Trophoblast cell (in vitro differentiated cells and primary cell): ENCODE measurements around the gene TRPM8.

ENCODE experiments used
- DNase-seq, 2 donors: peaks; one replicate each; pipeline ENCODE4 v3.0.0-alpha.2; 2016
- H2AFZ ChIP-seq: 2 replicates; pipeline ENCODE4 v1.6.1; 2013; ENCODE audit warnings: low read length, moderate library complexity, mild to moderate bottlenecking; ENCODE audit not compliant: insufficient read depth, poor library complexity
- H2AK5ac ChIP-seq: 2 replicates; pipeline ENCODE4 v1.6.1; 2013; ENCODE audit warnings: mild to moderate bottlenecking, low read length
- H2BK120ac ChIP-seq: 2 replicates; pipeline ENCODE4 v1.6.1; 2013; ENCODE audit warnings: low read length, mild to moderate bottlenecking, moderate library complexity; ENCODE audit not compliant: insufficient read depth, poor library complexity
- H2BK12ac ChIP-seq: 2 replicates; pipeline ENCODE4 v1.6.1; 2013; ENCODE audit warnings: mild to moderate bottlenecking, low read length, moderate library complexity
- H2BK5ac ChIP-seq: 2 replicates; pipeline ENCODE4 v1.6.1; 2013; ENCODE audit warnings: low read length, low read depth, moderate library complexity, mild to moderate bottlenecking; ENCODE audit not compliant: poor library complexity
- H3K14ac ChIP-seq: 2 replicates; pipeline ENCODE4 v1.6.1; 2013; ENCODE audit warnings: mild to moderate bottlenecking, low read length
- H3K18ac ChIP-seq: 2 replicates; pipeline ENCODE4 v1.6.1; 2013; ENCODE audit warnings: mild to moderate bottlenecking, low read length
- H3K23ac ChIP-seq: 2 replicates; pipeline ENCODE4 v1.6.1; 2013; ENCODE audit warnings: low read length
- H3K27ac ChIP-seq: 2 replicates; pipeline ENCODE4 v1.5.1; 2013; ENCODE audit warnings: low read depth, mild to moderate bottlenecking, inconsistent platforms, low read length, moderate library complexity
- H3K27me3 ChIP-seq: 2 replicates; pipeline ENCODE4 v1.6.1; 2013; ENCODE audit warnings: inconsistent platforms, mild to moderate bottlenecking, low read length, moderate library complexity; ENCODE audit not compliant: insufficient read depth
- H3K36me3 ChIP-seq, 2 experiments: 1 replicate in 1 of 2; 2 replicates in 1 of 2; pipeline ENCODE4 v1.6.1; 2013; ENCODE audit warnings: low read length in 2 of 2, mild to moderate bottlenecking in 2 of 2, moderate library complexity in 1 of 2; ENCODE audit not compliant: insufficient read depth in 2 of 2, control insufficient read depth in 1 of 2
- H3K4ac ChIP-seq: 2 replicates; pipeline ENCODE4 v1.6.1; 2013; ENCODE audit warnings: low read depth, mild to moderate bottlenecking, low read length, moderate library complexity
- H3K4me1 ChIP-seq, 2 experiments: 1 replicate in 1 of 2; 2 replicates in 1 of 2; pipeline ENCODE4 v1.6.1; 2013; ENCODE audit warnings: low read length in 2 of 2, mild to moderate bottlenecking in 2 of 2, moderate library complexity in 1 of 2; ENCODE audit not compliant: insufficient read depth in 2 of 2, control insufficient read depth in 1 of 2
- H3K4me2 ChIP-seq: 2 replicates; pipeline ENCODE4 v1.6.1; 2013; ENCODE audit warnings: inconsistent platforms, mild to moderate bottlenecking, low read length, moderate library complexity
- H3K4me3 ChIP-seq: 2 replicates; pipeline ENCODE4 v1.5.1; 2013; ENCODE audit warnings: mild to moderate bottlenecking, low read depth, low read length, inconsistent platforms
- H3K79me1 ChIP-seq: one replicate; pipeline ENCODE4 v1.6.1; 2013; ENCODE audit warnings: low read length
- H3K79me2 ChIP-seq: 2 replicates; pipeline ENCODE4 v1.6.1; 2013; ENCODE audit warnings: low read length, mild to moderate bottlenecking; ENCODE audit not compliant: control insufficient read depth, insufficient read depth, poor library complexity
- H3K9ac ChIP-seq: 2 replicates; pipeline ENCODE4 v1.6.1; 2013; ENCODE audit warnings: mild to moderate bottlenecking, low read length
- H3K9me3 ChIP-seq: 2 replicates; pipeline ENCODE4 v1.6.1; 2013; ENCODE audit warnings: low read depth, mild to moderate bottlenecking, control low read depth, inconsistent platforms, low read length; ENCODE audit not compliant: insufficient read depth
- H4K12ac ChIP-seq: 2 replicates; pipeline ENCODE4 v1.6.1; 2013; ENCODE audit warnings: low read depth, mild to moderate bottlenecking, low read length, moderate library complexity
- H4K8ac ChIP-seq: 2 replicates; pipeline ENCODE4 v1.6.1; 2013; ENCODE audit warnings: low read depth, mild to moderate bottlenecking, low read length, moderate library complexity
- H4K91ac ChIP-seq: one replicate; pipeline ENCODE4 v1.6.1; 2013; ENCODE audit warnings: low read depth, mild to moderate bottlenecking, low read length, moderate library complexity
- WGBS: extraction: QIAGEN DNeasy Blood & Tissue Kit; methylation state at CpG from one replicate; pipeline ENCODE4 v1.1.7; 2013; ENCODE audit warnings: missing lambda C conversion rate; ENCODE audit not compliant: insufficient read length, insufficient coverage; ENCODE audit errors: extremely low coverage; 5-methylcytosine and 5-hydroxymethylcytosine counted together

The TRPM8 gene

GRCh38 chr2:233988581-233988980 is 71.4 kb downstream of the TRPM8 start:
- Histone ChIP-seq H3K4ac (no peak overlapping the region), H3K36me3 (no peaks in the 10 kb centered on the region), H3K9ac (no peak overlapping the region), H2AK5ac (no peak overlapping the region), H3K23ac (no peak overlapping the region), H3K14ac (no peak overlapping the region), H3K4me3 (no peak overlapping the region), H3K79me2 (no peaks in the 10 kb centered on the region), H4K12ac (no peak overlapping the region), H4K91ac (no peak overlapping the region), H4K8ac (no peak overlapping the region), H2AFZ (no peak overlapping the region), H2BK5ac (no peak overlapping the region), H3K4me1 (no peaks in the 10 kb centered on the region), H2BK12ac (no peak overlapping the region), H3K27ac (no peak overlapping the region), H3K4me2 (no peak overlapping the region), H2BK120ac (no peak overlapping the region), H3K27me3 (no peaks in the 10 kb centered on the region), H3K9me3 (peaks cover 8% of the 10 kb centered on the region), H3K79me1 (no peaks in the 10 kb centered on the region), H3K18ac (no peak overlapping the region)
- no CpG with 5 or more reads among the region's 2 CpGs for WGBS
- no peak for DNase-seq

- Histone ChIP-seq H2BK120ac (no peak overlapping the region), H2BK5ac (no peak overlapping the region), H3K4ac (no peak overlapping the region), H4K8ac (no peak overlapping the region), H4K91ac (no peak overlapping the region), H3K23ac (no peak overlapping the region), H3K27ac (no peak overlapping the region), H3K9ac (no peak overlapping the region), H3K9me3 (peaks cover 6% of the 10 kb centered on the region), H3K14ac (no peak overlapping the region), H3K4me3 (no peak overlapping the region), H4K12ac (no peak overlapping the region), H3K18ac (no peak overlapping the region), H3K27me3 (no peaks in the 10 kb centered on the region), H2AK5ac (no peak overlapping the region), H3K79me2 (no peaks in the 10 kb centered on the region), H2BK12ac (no peak overlapping the region), H3K79me1 (no peaks in the 10 kb centered on the region), H2AFZ (no peak overlapping the region), H3K4me2 (no peak overlapping the region), H3K36me3 (no peaks in the 10 kb centered on the region), H3K4me1 (no peaks in the 10 kb centered on the region)
- DNase-seq, result no peak
- no CpG with 5 or more reads among the region's 13 CpGs for WGBS
These were observed 72.2 kb downstream of the TRPM8 start for GRCh38 chr2:233989221-233989858.

- Histone ChIP-seq H3K4me2 (no peak overlapping the region), H3K36me3 (no peaks in the 10 kb centered on the region), H2AK5ac (no peak overlapping the region), H3K9me3 (peaks cover 6% of the 10 kb centered on the region), H3K4ac (no peak overlapping the region), H3K23ac (no peak overlapping the region), H3K4me3 (no peak overlapping the region), H3K4me1 (no peaks in the 10 kb centered on the region), H3K79me1 (no peaks in the 10 kb centered on the region), H3K27ac (no peak overlapping the region), H3K18ac (no peak overlapping the region), H4K12ac (no peak overlapping the region), H3K79me2 (no peaks in the 10 kb centered on the region), H3K9ac (no peak overlapping the region), H4K91ac (no peak overlapping the region), H2BK12ac (no peak overlapping the region), H3K14ac (no peak overlapping the region), H2BK120ac (no peak overlapping the region), H4K8ac (no peak overlapping the region), H2AFZ (no peak overlapping the region), H2BK5ac (no peak overlapping the region), H3K27me3 (no peaks in the 10 kb centered on the region)
- DNase-seq, result no peak
- no CpG with 5 or more reads among the region's 6 CpGs for WGBS
These were observed 73.2 kb downstream of the TRPM8 start for GRCh38 chr2:233990261-233990798.

DNA sequence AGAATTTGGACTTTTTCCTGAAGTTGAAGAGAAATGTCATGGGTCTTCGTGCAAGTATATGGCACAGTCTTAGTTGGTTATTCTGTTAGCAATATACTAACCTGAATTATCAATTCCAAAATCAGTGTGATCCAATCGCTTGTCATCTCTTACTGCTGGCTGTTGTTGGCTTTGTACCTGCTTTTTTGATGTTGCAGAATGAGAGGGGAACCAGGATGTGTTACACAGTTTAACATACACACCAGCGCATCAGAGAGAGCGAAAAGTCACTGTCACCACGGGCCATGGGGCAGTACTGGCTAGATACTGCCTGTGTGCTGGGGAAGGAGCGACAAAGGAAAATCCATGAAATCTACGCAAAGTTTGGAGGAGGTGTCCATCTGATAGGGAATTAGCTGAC is 74.0 kb downstream of the TRPM8 start:
- Histone ChIP-seq H3K36me3 (no peaks in the 10 kb centered on the region), H2AFZ (no peak overlapping the region), H2BK12ac (no peak overlapping the region), H3K4me2 (no peak overlapping the region), H3K9ac (no peak overlapping the region), H2BK5ac (no peak overlapping the region), H2BK120ac (no peak overlapping the region), H3K79me1 (no peaks in the 10 kb centered on the region), H2AK5ac (no peak overlapping the region), H3K4me3 (no peak overlapping the region), H3K9me3 (peaks cover 6% of the 10 kb centered on the region), H3K23ac (no peak overlapping the region), H4K12ac (no peak overlapping the region), H4K91ac (no peak overlapping the region), H3K18ac (no peak overlapping the region), H3K27me3 (no peaks in the 10 kb centered on the region), H3K4me1 (no peaks in the 10 kb centered on the region), H3K27ac (no peak overlapping the region), H3K14ac (no peak overlapping the region), H4K8ac (no peak overlapping the region), H3K4ac (no peak overlapping the region), H3K79me2 (no peaks in the 10 kb centered on the region)
- WGBS, result no CpG with 5 or more reads among the region's 7 CpGs
- no peak for DNase-seq
